Kidney (tissue), 14 donors: Measurements from ENCODE around the gene PLXNA2. TPM values are rescaled to one million over a fixed set of nuclear protein-coding genes. Genes with fewer than 3 reads are reported as not detected.
A peak's percentile ranks its signal among the peaks of the same experiment; 100 is the strongest.

Experiments used
- DNase-seq, 5 donors: peaks; one replicate each; pipeline ENCODE4 v3.0.0-alpha.2; 2013 to 2020
- FAIRE-seq: peaks from 2 replicates; lab custom pipeline; 2012; peaks lifted over from hg19 to GRCh38; lab: Jason Lieb, UNC
- H3K27ac ChIP-seq, 2 donors: one replicate each; pipeline ENCODE4 v1.7.0; 2013; ENCODE audit warnings: low read depth in 2 of 2, low read length in 2 of 2, inconsistent platforms in 1 of 2
- H3K27me3 ChIP-seq: one replicate; pipeline ENCODE4 v1.7.1; 2013; ENCODE audit warnings: low read length, inconsistent platforms; ENCODE audit not compliant: control insufficient read depth, insufficient read depth
- H3K36me3 ChIP-seq, 3 donors: one replicate each; pipeline versions ENCODE4 v1.7.0 to v1.7.1; 2013; ENCODE audit warnings: low read length in 3 of 3, control low read depth in 1 of 3, inconsistent platforms in 1 of 3; ENCODE audit not compliant: insufficient read depth in 3 of 3, control insufficient read depth in 2 of 3
- H3K4me1 ChIP-seq, 3 donors: one replicate each; pipeline versions ENCODE4 v1.7.0 to v1.7.1; 2013; ENCODE audit warnings: low read length in 3 of 3, inconsistent platforms in 1 of 3, low read depth in 1 of 3; ENCODE audit not compliant: control insufficient read depth in 2 of 3, insufficient read depth in 2 of 3
- H3K4me3 ChIP-seq, 3 donors: one replicate each; pipeline versions ENCODE4 v1.7.0 to v1.8.1; 2013; ENCODE audit warnings: low read length in 3 of 3, control low read depth in 1 of 3, inconsistent platforms in 1 of 3
- H3K9ac ChIP-seq, 3 donors: one replicate each; pipeline versions ENCODE4 v1.7.0 to v1.7.1; 2013; ENCODE audit warnings: low read length in 3 of 3, control low read depth in 1 of 3, inconsistent platforms in 1 of 3
- H3K9me3 ChIP-seq, 3 donors: one replicate each; pipeline versions ENCODE4 v1.7.0 to v1.7.1; 2013; ENCODE audit warnings: low read length in 3 of 3, control low read depth in 1 of 3, inconsistent platforms in 1 of 3; ENCODE audit not compliant: control insufficient read depth in 2 of 3, insufficient read depth in 1 of 3
- intact Hi-C: fragments of 100-400 bp; cut with DNase I; formaldehyde crosslinking; loops from one replicate; pipeline ENCODE4 v1.11.1; 2022
- polyA plus RNA-seq: library from polyadenylated mRNA; stranded (reverse); fragments of 350-450 nt; fragmentation: Illumina TruSeq; extraction: RNeasy Lipid Tissue Mini Kit (QIAGEN cat#74804); gene quantifications from one replicate; pipeline ENCODE4 v1.2.3, GENCODE V29; 2014; ENCODE audit warnings: low read depth, low replicate concordance; ENCODE audit not compliant: insufficient read depth
- total RNA-seq: library from RNA; stranded (reverse); fragmentation: NEBNext Ultra II Directional; extraction: Animal tissue kit (Norgen Biotek cat#: 25700); gene quantifications from one replicate; pipeline ENCODE4 v1.2.1, GENCODE V29; 2021
- TF ChIP-seq, protein P1 (sequence below): IDR thresholded peaks from 3 replicates; pipeline ENCODE4 v1.5.1; 2012; ENCODE audit warnings: mild to moderate bottlenecking, moderate library complexity, borderline replicate concordance; ENCODE audit not compliant: insufficient read depth; ENCODE audit errors: extremely low read depth
- donor health status: control.
- donor health status: control.
- donor health status: control.
- donor health status: control.
- donor health status: control.
- donor health status: DM: yes; HTN: yes; CAD: no.
- donor health status: Normal renal cell carcinoma (clear cell type).

PLXNA2 gene
- total and polyA plus RNA-seq, 2 donors from 2014 or later: 2.4 to 27.9 TPM

GRCh38 chr1:208178091-208178529 lies 66.1 kb downstream of the PLXNA2 start:
- H3K27ac ChIP-seq: peak overlapping the region; percentile 62 to 67
- TF ChIP-seq, protein P1, sequence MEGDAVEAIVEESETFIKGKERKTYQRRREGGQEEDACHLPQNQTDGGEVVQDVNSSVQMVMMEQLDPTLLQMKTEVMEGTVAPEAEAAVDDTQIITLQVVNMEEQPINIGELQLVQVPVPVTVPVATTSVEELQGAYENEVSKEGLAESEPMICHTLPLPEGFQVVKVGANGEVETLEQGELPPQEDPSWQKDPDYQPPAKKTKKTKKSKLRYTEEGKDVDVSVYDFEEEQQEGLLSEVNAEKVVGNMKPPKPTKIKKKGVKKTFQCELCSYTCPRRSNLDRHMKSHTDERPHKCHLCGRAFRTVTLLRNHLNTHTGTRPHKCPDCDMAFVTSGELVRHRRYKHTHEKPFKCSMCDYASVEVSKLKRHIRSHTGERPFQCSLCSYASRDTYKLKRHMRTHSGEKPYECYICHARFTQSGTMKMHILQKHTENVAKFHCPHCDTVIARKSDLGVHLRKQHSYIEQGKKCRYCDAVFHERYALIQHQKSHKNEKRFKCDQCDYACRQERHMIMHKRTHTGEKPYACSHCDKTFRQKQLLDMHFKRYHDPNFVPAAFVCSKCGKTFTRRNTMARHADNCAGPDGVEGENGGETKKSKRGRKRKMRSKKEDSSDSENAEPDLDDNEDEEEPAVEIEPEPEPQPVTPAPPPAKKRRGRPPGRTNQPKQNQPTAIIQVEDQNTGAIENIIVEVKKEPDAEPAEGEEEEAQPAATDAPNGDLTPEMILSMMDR: no peak

GRCh38 chr1:208177656-208178055 lies 66.5 kb downstream of the PLXNA2 start:
- no peak for FAIRE-seq
- no peaks in the 10 kb centered on the region for H3K9me3 ChIP-seq
- DNase-seq: peak in 1 of 5 donors; percentile 55
- H3K4me1 ChIP-seq: peaks cover 2 to 34% (median 19%) of the 10 kb centered on the region in 3 donors
- H3K27ac ChIP-seq: peak overlapping the region in 1 of 2 donors; percentile 67
- no peaks in the 10 kb centered on the region for H3K27me3 ChIP-seq
- no peak overlapping the region for H3K4me3 ChIP-seq
- H3K36me3 ChIP-seq: no peaks in the 10 kb centered on the region
- intact Hi-C loops: no loop called here
- TF ChIP-seq, protein P1: no peak
- H3K9ac ChIP-seq: no peak overlapping the region

More at GRCh38 chr1:208178091-208178529, 66.1 kb downstream of the PLXNA2 start:
- intact Hi-C loops: no loop called here
- Histone ChIP-seq H3K36me3 (no peaks in the 10 kb centered on the region), H3K4me3 (no peak overlapping the region), H3K27me3 (no peaks in the 10 kb centered on the region), H3K9me3 (no peaks in the 10 kb centered on the region), H3K4me1 (peaks cover 3 to 34% (median 19%) of the 10 kb centered on the region in 3 donors), H3K9ac (no peak overlapping the region)
- no peak for FAIRE-seq
- DNase-seq: peak in 1 of 5 donors; percentile 39

- intact Hi-C loops: no loop called here
- Histone ChIP-seq H3K4me1 (peaks cover 0 to 34% (median 19%) of the 10 kb centered on the region in 3 donors), H3K27ac (no peak overlapping the region), H3K27me3 (no peaks in the 10 kb centered on the region), H3K9ac (no peak overlapping the region), H3K36me3 (no peaks in the 10 kb centered on the region), H3K4me3 (no peak overlapping the region), H3K9me3 (no peaks in the 10 kb centered on the region)
- FAIRE-seq (no peak), DNase-seq (no peak)
- TF ChIP-seq, protein P1: no peak
Measured at GRCh38 chr1:208176649-208177048, 67.5 kb downstream of the PLXNA2 start.

DNA sequence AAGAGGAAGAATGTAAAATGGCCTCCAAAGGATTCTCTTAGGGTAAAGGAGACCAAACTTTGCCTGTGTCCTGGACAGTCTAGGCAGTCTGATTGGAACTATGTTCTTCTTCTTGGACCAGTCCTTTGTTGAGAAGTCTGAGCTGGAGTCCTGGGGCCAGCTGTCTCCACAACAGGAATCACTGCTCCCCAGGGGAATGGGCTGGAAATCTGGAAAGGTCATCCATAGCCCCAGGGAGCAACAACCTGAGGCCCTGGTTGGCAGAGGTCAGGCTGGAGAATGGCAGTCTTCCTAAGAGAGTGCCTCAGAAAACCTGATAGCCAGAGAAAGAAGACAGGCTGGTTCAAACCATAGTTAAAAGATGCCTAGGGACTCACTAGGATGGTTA lies 68.7 kb downstream of the PLXNA2 start:
- Histone ChIP-seq H3K9ac (no peak overlapping the region), H3K9me3 (no peaks in the 10 kb centered on the region), H3K4me1 (peaks cover 0 to 31% (median 13%) of the 10 kb centered on the region in 3 donors), H3K27ac (no peak overlapping the region), H3K4me3 (no peak overlapping the region), H3K27me3 (no peaks in the 10 kb centered on the region), H3K36me3 (no peaks in the 10 kb centered on the region)
- DNase-seq (no peak), FAIRE-seq (no peak)
- intact Hi-C loops: no loop called here
- TF ChIP-seq, protein P1: no peak
